Colonic mucosa (tissue), 4 donors: ENCODE results near the gene THSD7B. TPM values are rescaled to one million over a fixed set of nuclear protein-coding genes. Genes with fewer than 3 reads are reported as not detected.

Experiments
- DNase-seq: peaks from one replicate; pipeline ENCODE4 v3.0.0-alpha.2; 2020
- H3K27ac ChIP-seq: fragments of 200-600 bp; one replicate; pipeline ENCODE4 v1.8.0; 2021
- H3K27me3 ChIP-seq: fragments of 200-600 bp; one replicate; pipeline ENCODE4 v1.8.0; 2021
- H3K36me3 ChIP-seq: fragments of 200-600 bp; one replicate; pipeline ENCODE4 v1.8.0; 2021
- H3K4me1 ChIP-seq: fragments of 200-600 bp; one replicate; pipeline ENCODE4 v1.8.0; 2021; ENCODE audit warnings: mild to moderate bottlenecking
- H3K4me3 ChIP-seq: fragments of 200-600 bp; one replicate; pipeline ENCODE4 v1.8.0; 2021
- H3K9ac ChIP-seq, 2 donors: one replicate each; pipeline ENCODE4 v1.7.0; 2013; ENCODE audit warnings: control low read depth in 2 of 2, low read depth in 2 of 2, low read length in 2 of 2
- H3K9me3 ChIP-seq: fragments of 200-600 bp; one replicate; pipeline ENCODE4 v1.8.0; 2021
- CTCF ChIP-seq: fragments of 200-600 bp; IDR thresholded peaks from one replicate; pipeline ENCODE4 v1.8.0; 2022; ENCODE audit warnings: antibody characterized with exemption, mild to moderate bottlenecking
- intact Hi-C: fragments of 100-400 bp; cut with DNase I; formaldehyde crosslinking; loops from one replicate; pipeline ENCODE4 v1.14.1; 2022
- total RNA-seq, 2 donors: library from RNA; stranded (reverse); fragmentation: NEBNext Ultra II Directional in 1 of 2; extraction: Animal tissue kit (Norgen Biotek cat#: 25700) in 1 of 2; gene quantifications; one replicate each; pipeline ENCODE4 v1.2.1, GENCODE V29; 2021
- donor health status: healthy.
- donor health status: DM: no; HTN: no; CAD: no.
- donor health status: DM: no; HTN: no; CAD: no.

The THSD7B gene
- total RNA-seq, 2 donors from 2014 or later = 0.05 to 0.29 TPM

GRCh38 chr2:137180012-137180411 is 414.7 kb downstream of the THSD7B start:
- no peaks in the 10 kb centered on the region for H3K27me3 ChIP-seq
- no peaks in the 10 kb centered on the region for H3K4me1 ChIP-seq
- no peaks in the 10 kb centered on the region for H3K36me3 ChIP-seq
- H3K27ac ChIP-seq = no peak overlapping the region
- no peak overlapping the region for H3K4me3 ChIP-seq
- no peak for TF ChIP-seq CTCF
- no peaks in the 10 kb centered on the region for H3K9me3 ChIP-seq
- DNase-seq = no peak
- intact Hi-C loops = no loop called here
- no peak overlapping the region for H3K9ac ChIP-seq

- DNase-seq = no peak
- no peak overlapping the region for H3K9ac ChIP-seq
- no peaks in the 10 kb centered on the region for H3K36me3 ChIP-seq
- intact Hi-C loops = no loop called here
- no peaks in the 10 kb centered on the region for H3K4me1 ChIP-seq
- no peaks in the 10 kb centered on the region for H3K27me3 ChIP-seq
- H3K4me3 ChIP-seq = no peak overlapping the region
- H3K9me3 ChIP-seq = no peaks in the 10 kb centered on the region
- no peak for TF ChIP-seq CTCF
- H3K27ac ChIP-seq = no peak overlapping the region
Measured at GRCh38 chr2:137181370-137181769, 416.0 kb downstream of the THSD7B start.

GRCh38 chr2:137182071-137182470 is 416.7 kb downstream of the THSD7B start:
- Histone ChIP-seq H3K9ac (no peak overlapping the region), H3K4me1 (no peaks in the 10 kb centered on the region), H3K4me3 (no peak overlapping the region), H3K36me3 (no peaks in the 10 kb centered on the region), H3K9me3 (no peaks in the 10 kb centered on the region), H3K27me3 (no peaks in the 10 kb centered on the region), H3K27ac (no peak overlapping the region)
- no peak for DNase-seq
- intact Hi-C loops = no loop called here
- no peak for TF ChIP-seq CTCF

- Histone ChIP-seq H3K27me3 (no peaks in the 10 kb centered on the region), H3K36me3 (no peaks in the 10 kb centered on the region), H3K4me1 (no peaks in the 10 kb centered on the region), H3K9me3 (no peaks in the 10 kb centered on the region), H3K27ac (no peak overlapping the region), H3K4me3 (no peak overlapping the region), H3K9ac (no peak overlapping the region)
- no peak for TF ChIP-seq CTCF
- intact Hi-C loops = no loop called here
- no peak for DNase-seq
Measured at GRCh38 chr2:137183206-137183898, 418.0 kb downstream of the THSD7B start.

- no peaks in the 10 kb centered on the region for H3K9me3 ChIP-seq
- intact Hi-C loops = no loop called here
- no peak overlapping the region for H3K4me3 ChIP-seq
- no peak for DNase-seq
- no peak overlapping the region for H3K9ac ChIP-seq
- H3K36me3 ChIP-seq = no peaks in the 10 kb centered on the region
- no peaks in the 10 kb centered on the region for H3K4me1 ChIP-seq
- H3K27ac ChIP-seq = no peak overlapping the region
- no peaks in the 10 kb centered on the region for H3K27me3 ChIP-seq
- TF ChIP-seq CTCF = no peak
Measured at GRCh38 chr2:137185378-137186078, 420.2 kb downstream of the THSD7B start.
